Dedifferentiated amniotic fluid mesenchymal stem cell (primary cell): ENCODE results near the gene NT5DC1.

Experiments
- DNase-seq: peaks from one replicate; pipeline ENCODE4 v3.0.0-alpha.2; 2016; ENCODE audit errors: extremely low spot score

The NT5DC1 gene

GRCh38 chr6:116191881-116192280 lies 91.2 kb downstream of the NT5DC1 start:
- DNase-seq, result no peak

GRCh38 chr6:116192786-116193185 lies 92.1 kb downstream of the NT5DC1 start:
- DNase-seq, result no peak

GRCh38 chr6:116196841-116197240 lies 96.2 kb downstream of the NT5DC1 start:
- DNase-seq, result no peak

- DNase-seq, result no peak
Observed at GRCh38 chr6:116200619-116201249, 100.1 kb downstream of the NT5DC1 start.

- no peak for DNase-seq
Observed at GRCh38 chr6:116201538-116201937, 100.9 kb downstream of the NT5DC1 start.

- DNase-seq, result no peak
Observed at GRCh38 chr6:116205281-116205680, 104.6 kb downstream of the NT5DC1 start.

GRCh38 chr6:116206231-116206903 lies 105.7 kb downstream of the NT5DC1 start:
- no peak for DNase-seq

- DNase-seq, result peak; percentile 35
Observed at GRCh38 chr6:116208056-116208785, 107.6 kb downstream of the NT5DC1 start.

GRCh38 chr6:116210316-116210715 lies 109.7 kb downstream of the NT5DC1 start:
- no peak for DNase-seq

GRCh38 chr6:116210750-116211425 lies 110.2 kb downstream of the NT5DC1 start:
- DNase-seq, result no peak

GRCh38 chr6:116214681-116215080 lies 114.0 kb downstream of the NT5DC1 start:
- DNase-seq, result no peak

- DNase-seq, result no peak
Observed at GRCh38 chr6:116215414-116215813, 114.8 kb downstream of the NT5DC1 start.

GRCh38 chr6:116217069-116217468 lies 116.4 kb downstream of the NT5DC1 start:
- DNase-seq, result peak; percentile 79

- DNase-seq, result peak; percentile 78
Observed at GRCh38 chr6:116218172-116218633, 117.5 kb downstream of the NT5DC1 start.

- DNase-seq, result no peak
Observed at GRCh38 chr6:116218866-116219265, 118.2 kb downstream of the NT5DC1 start.

- DNase-seq, result no peak
Observed at GRCh38 chr6:116221067-116221466, 120.4 kb downstream of the NT5DC1 start.

- DNase-seq, result no peak
Observed at GRCh38 chr6:116221911-116222310, 121.3 kb downstream of the NT5DC1 start.

GRCh38 chr6:116223355-116223754 lies 122.7 kb downstream of the NT5DC1 start:
- no peak for DNase-seq

GRCh38 chr6:116229287-116229913 lies 128.7 kb downstream of the NT5DC1 start:
- peak; percentile 94 for DNase-seq

- no peak for DNase-seq
Observed at GRCh38 chr6:116234689-116235088, 134.0 kb downstream of the NT5DC1 start.

- no peak for DNase-seq
Observed at GRCh38 chr6:116238083-116238482, 137.4 kb downstream of the NT5DC1 start.

GRCh38 chr6:116239256-116239655 lies 138.6 kb downstream of the NT5DC1 start:
- DNase-seq, result no peak
